SK-N-SH (cell line): ENCODE results near the gene SNX10. TPM values are rescaled to one million over a fixed set of nuclear protein-coding genes. Genes with fewer than 3 reads are reported as not detected.

ENCODE experiments used
- CTCF ChIA-PET: fragments of 300-600, 350-600 bp; formaldehyde crosslinking; extraction: SDS; loops from one replicate; lab custom pipeline; 2021; lab: Yijun Ruan, JAX
- POLR2A ChIA-PET: fragments of 350-600 bp; sonication (Branson Sonifier 250); formaldehyde crosslinking; extraction: SDS; loops from one replicate; lab custom pipeline; 2020; ENCODE audit warnings: antibody characterized with exemption, inconsistent platforms; lab: Yijun Ruan, JAX
- DNase-seq: peaks from one replicate; pipeline ENCODE4 v3.0.0; 2012
- H2AFZ ChIP-seq: fragments of 200-600 bp; sonication (generic); 2 replicates; pipeline ENCODE4 v1.8.1; 2016; ENCODE audit warnings: antibody characterized with exemption, mild to moderate bottlenecking, low read depth
- H3F3A ChIP-seq: fragments of 200-600 bp; sonication (generic); replicated peaks from 2 replicates; pipeline ENCODE3; 2016; ENCODE audit warnings: antibody characterized with exemption, mild to moderate bottlenecking; ENCODE audit not compliant: insufficient read depth
- H3K27ac ChIP-seq, 2 experiments: fragments of 200-500 bp in 1 of 2; fragments of 200-600 bp in 1 of 2; sonication (Bioruptor generic) in 1 of 2; sonication (generic), shearing (Covaris generic) in 1 of 2; 2 replicates each; pipeline versions ENCODE4 v1.5.1 to v1.6.1; 2014 to 2016; ENCODE audit warnings: low read depth in 2 of 2, inconsistent platforms in 1 of 2, low read length in 1 of 2, mild to moderate bottlenecking in 1 of 2, mixed read lengths in 1 of 2
- H3K27me3 ChIP-seq: fragments of 200-600 bp; sonication (generic), shearing (Covaris generic); 2 replicates; pipeline ENCODE4 v1.6.1; 2016; ENCODE audit warnings: mixed run types; ENCODE audit not compliant: insufficient read depth
- H3K36me3 ChIP-seq, 2 experiments: fragments of 200-500 bp in 1 of 2; fragments of 200-600 bp in 1 of 2; sonication (Bioruptor generic) in 1 of 2; sonication (generic) in 1 of 2; replicated peaks in 1 of 2; 2 replicates each; pipeline versions ENCODE3 to v1.5.1; 2014 to 2016; ENCODE audit warnings: low read length in 1 of 2, mild to moderate bottlenecking in 1 of 2; ENCODE audit not compliant: insufficient read depth in 2 of 2, control insufficient read depth in 1 of 2
- H3K4me1 ChIP-seq, 2 experiments: fragments of 200-500 bp in 1 of 2; fragments of 200-600 bp in 1 of 2; sonication (Bioruptor generic) in 1 of 2; sonication (generic), shearing (Covaris generic) in 1 of 2; 2 replicates each; pipeline versions ENCODE4 v1.5.1 to v1.6.1; 2014 to 2016; ENCODE audit warnings: low read depth in 1 of 2, low read length in 1 of 2, mixed run types in 1 of 2; ENCODE audit not compliant: insufficient read depth in 2 of 2, control insufficient read depth in 1 of 2
- H3K4me2 ChIP-seq: fragments of 200-600 bp; sonication (generic), shearing (Covaris generic); 2 replicates; pipeline ENCODE4 v1.6.1; 2017; ENCODE audit warnings: mixed run types
- H3K4me3 ChIP-seq, 2 experiments: fragments of 200-500 bp in 1 of 2; fragments of 200-600 bp in 1 of 2; sonication (Bioruptor generic) in 1 of 2; sonication (generic), shearing (Covaris generic) in 1 of 2; 2 replicates each; pipeline versions ENCODE4 v1.5.1 to v1.8.1; 2014 to 2016; ENCODE audit warnings: low read depth in 2 of 2, inconsistent platforms in 1 of 2, low read length in 1 of 2, mild to moderate bottlenecking in 1 of 2, mixed read lengths in 1 of 2, moderate library complexity in 1 of 2
- H3K79me2 ChIP-seq: fragments of 200-600 bp; sonication (generic); 2 replicates; pipeline ENCODE4 v1.8.1; 2017; ENCODE audit warnings: mild to moderate bottlenecking; ENCODE audit not compliant: insufficient read depth
- H3K9ac ChIP-seq: fragments of 200-600 bp; sonication (generic); 2 replicates; pipeline ENCODE4 v1.6.1; 2017; ENCODE audit warnings: mixed run types
- H3K9me2 ChIP-seq: fragments of 200-600 bp; sonication (generic); 2 replicates; pipeline ENCODE4 v1.6.1; 2017; ENCODE audit warnings: mixed run types
- H3K9me3 ChIP-seq: fragments of 200-600 bp; sonication (generic); 2 replicates; pipeline ENCODE4 v1.6.1; 2017; ENCODE audit warnings: mixed run types, mild to moderate bottlenecking, moderate library complexity
- H4K20me1 ChIP-seq: fragments of 200-600 bp; sonication (generic); 2 replicates; pipeline ENCODE4 v1.6.1; 2017; ENCODE audit warnings: mild to moderate bottlenecking, mixed run types; ENCODE audit not compliant: insufficient read depth
- FOSL2 ChIP-seq: IDR thresholded peaks from 2 replicates; pipeline ENCODE4 v1.4.0; 2012; ENCODE audit warnings: low read depth, mild to moderate bottlenecking, moderate library complexity, borderline replicate concordance
- GATA2 ChIP-seq: sonication (generic); formaldehyde crosslinking; IDR thresholded peaks from 2 replicates; pipeline ENCODE4 v1.5.0; 2020; ENCODE audit warnings: mild to moderate bottlenecking, missing genetic modification reagents
- RAD21 ChIP-seq: IDR thresholded peaks from 2 replicates; pipeline ENCODE4 v1.6.1; 2012; ENCODE audit warnings: mild to moderate bottlenecking, low read length
- RFX5 ChIP-seq: IDR thresholded peaks from 2 replicates; pipeline ENCODE4 v1.6.1; 2012; ENCODE audit warnings: mild to moderate bottlenecking, improper control_type of control experiment, low read length
- SIN3A ChIP-seq: IDR thresholded peaks from 2 replicates; pipeline ENCODE4 v1.6.1; 2012; ENCODE audit warnings: low read depth, mild to moderate bottlenecking, low read length, moderate library complexity, borderline replicate concordance
- TCF12 ChIP-seq: IDR thresholded peaks from 2 replicates; pipeline ENCODE4 v1.4.0; 2012
- TEAD4 ChIP-seq: IDR thresholded peaks from 2 replicates; pipeline ENCODE4 v1.4.0; 2012; ENCODE audit warnings: mild to moderate bottlenecking, borderline replicate concordance; ENCODE audit not compliant: insufficient read depth
- YY1 ChIP-seq: IDR thresholded peaks from 2 replicates; pipeline ENCODE4 v1.4.0; 2012; ENCODE audit warnings: low read depth, mild to moderate bottlenecking
- WGBS: methylation state at CpG from one replicate; pipeline ENCODE4 v1.1.6; 2017; ENCODE audit warnings: low lambda C conversion rate; 5-methylcytosine and 5-hydroxymethylcytosine counted together
- polyA plus RNA-seq, 3 experiments: library from polyadenylated mRNA; depleted of rRNA; stranded (reverse); fragments of >200 nt; gene quantifications; 2 replicates each; pipeline ENCODE4 v1.2.3, GENCODE V29; 2012
- TF ChIP-seq, protein P1 (sequence below): IDR thresholded peaks from 2 replicates; pipeline ENCODE4 v1.4.0; 2012; ENCODE audit warnings: low read depth, borderline replicate concordance
- TF ChIP-seq, protein P2 (sequence below): fragments of 150-350 bp; IDR thresholded peaks from 2 replicates; pipeline ENCODE4 v1.6.1; 2016; ENCODE audit warnings: mild to moderate bottlenecking, low read depth, low read length
- TF ChIP-seq, protein P3 (sequence below): IDR thresholded peaks from 2 replicates; pipeline ENCODE4 v1.4.0; 2012; ENCODE audit warnings: low read depth, borderline replicate concordance
- TF ChIP-seq, protein P4 (sequence below): IDR thresholded peaks from 2 replicates; pipeline ENCODE4 v1.6.1; 2012; ENCODE audit warnings: mild to moderate bottlenecking, low read depth, low read length, moderate library complexity
- TF ChIP-seq, protein P5 (sequence below): IDR thresholded peaks from 2 replicates; pipeline ENCODE4 v1.4.0; 2012; ENCODE audit warnings: low read depth

Gene SNX10
- polyA plus RNA-seq, 1 of the 3 experiments (the other 2 are of a cell fraction) = 0.02 TPM

DNA sequence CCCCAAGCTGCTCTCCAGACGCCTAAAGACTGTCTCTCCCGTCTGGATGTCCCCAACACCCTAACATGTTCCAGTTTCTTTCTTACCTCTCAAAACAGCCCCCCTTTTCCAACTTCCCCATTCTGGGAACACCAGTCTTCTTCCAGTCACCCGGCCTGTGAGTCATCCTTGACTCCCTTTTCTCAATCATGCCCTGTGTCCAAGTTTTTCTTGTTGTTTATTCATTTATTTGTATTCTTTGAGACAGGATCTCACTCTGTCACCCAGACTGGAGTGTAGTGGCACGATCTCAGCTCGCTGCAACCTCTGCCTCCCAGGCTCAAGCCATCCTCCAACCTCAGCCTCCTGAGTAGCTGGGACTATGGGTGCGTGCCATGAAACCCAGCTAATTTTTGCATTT lies 15.6 kb downstream of the SNX10 start:
- DNase-seq = no peak
- H3K9me2 ChIP-seq = no peaks in the 10 kb centered on the region
- H2AFZ ChIP-seq = no peak overlapping the region
- ChIA-PET CTCF (interaction anchor here (1.4 kb wide), 1 partner anchor 216 kb away, joined by 5 read pairs; no protein-coding TSS in a partner anchor), POLR2A (no interaction called here)
- 59% methylated on average over 6 of the region's 6 CpGs for WGBS
- H3K36me3 ChIP-seq = no peaks in the 10 kb centered on the region
- H3K9ac ChIP-seq = no peak overlapping the region
- H4K20me1 ChIP-seq = no peaks in the 10 kb centered on the region
- TF ChIP-seq, protein P1, sequence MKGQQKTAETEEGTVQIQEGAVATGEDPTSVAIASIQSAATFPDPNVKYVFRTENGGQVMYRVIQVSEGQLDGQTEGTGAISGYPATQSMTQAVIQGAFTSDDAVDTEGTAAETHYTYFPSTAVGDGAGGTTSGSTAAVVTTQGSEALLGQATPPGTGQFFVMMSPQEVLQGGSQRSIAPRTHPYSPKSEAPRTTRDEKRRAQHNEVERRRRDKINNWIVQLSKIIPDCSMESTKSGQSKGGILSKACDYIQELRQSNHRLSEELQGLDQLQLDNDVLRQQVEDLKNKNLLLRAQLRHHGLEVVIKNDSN = no peak
- no peak for TF ChIP-seq GATA2
- H3F3A ChIP-seq = no peaks in the 10 kb centered on the region
- H3K4me3 ChIP-seq = no peak overlapping the region
- H3K27ac ChIP-seq = no peak overlapping the region
- H3K9me3 ChIP-seq = no peaks in the 10 kb centered on the region
- H3K4me2 ChIP-seq = no peak overlapping the region
- H3K27me3 ChIP-seq = no peaks in the 10 kb centered on the region
- H3K79me2 ChIP-seq = no peaks in the 10 kb centered on the region
- no peaks in the 10 kb centered on the region; a peak in 1 of 4 replicates for H3K4me1 ChIP-seq

DNA sequence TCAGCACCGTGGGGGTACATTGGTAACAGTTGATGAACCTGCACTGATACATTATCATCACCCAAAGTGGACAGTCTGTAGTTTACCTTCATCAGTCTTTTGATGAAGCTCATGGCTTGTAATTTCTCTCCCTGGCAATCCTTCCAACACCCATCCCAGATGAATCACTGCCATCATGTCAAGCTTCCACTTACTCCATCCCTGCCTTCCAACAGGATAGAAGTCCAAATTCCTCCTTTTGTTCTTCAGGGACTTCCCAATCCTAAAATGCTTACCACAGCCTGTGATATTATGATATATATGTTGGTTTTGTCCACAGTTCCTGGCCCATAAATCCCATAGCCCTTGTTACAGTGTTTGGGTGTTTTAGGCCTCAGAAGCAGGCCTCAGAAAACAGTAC lies 16.1 kb downstream of the SNX10 start:
- Histone ChIP-seq H3K4me3 (no peak overlapping the region), H3K9me3 (no peaks in the 10 kb centered on the region), H3K4me1 (no peaks in the 10 kb centered on the region; a peak in 1 of 4 replicates), H3K4me2 (no peak overlapping the region), H3K9me2 (no peaks in the 10 kb centered on the region), H3F3A (no peaks in the 10 kb centered on the region), H3K9ac (no peak overlapping the region), H2AFZ (no peak overlapping the region), H4K20me1 (no peaks in the 10 kb centered on the region), H3K27me3 (no peaks in the 10 kb centered on the region), H3K27ac (no peak overlapping the region), H3K36me3 (no peaks in the 10 kb centered on the region), H3K79me2 (no peaks in the 10 kb centered on the region)
- ChIA-PET CTCF (interaction anchor here (1.4 kb wide), 1 partner anchor 217 kb away, joined by 5 read pairs; no protein-coding TSS in a partner anchor), POLR2A (no interaction called here)
- TF ChIP-seq YY1 = no peak
- no peak for TF ChIP-seq RAD21
- TF ChIP-seq FOSL2 = no peak
- TF ChIP-seq RFX5 = no peak
- WGBS = 48% methylated on average over 1 of the region's 1 CpG
- no peak for DNase-seq

DNA sequence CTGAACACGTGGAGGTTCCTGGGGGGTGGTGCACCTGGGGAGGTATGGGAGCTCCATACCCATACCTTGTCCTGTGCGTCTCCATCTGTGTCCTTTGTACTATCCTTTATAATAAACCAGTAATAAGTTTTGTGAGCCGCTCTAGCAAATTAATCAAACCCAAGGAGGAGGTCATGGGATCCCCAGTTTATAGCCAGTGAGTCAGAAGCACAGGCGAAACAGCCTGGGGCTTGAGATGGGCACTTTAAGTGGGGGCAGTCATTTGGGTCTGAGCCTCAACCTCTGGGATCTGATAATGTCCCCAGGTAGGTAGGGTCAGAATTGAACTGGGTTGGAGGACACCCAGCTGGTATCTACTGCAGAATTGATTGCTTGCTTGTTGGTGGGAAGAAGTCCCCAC lies 16.9 kb downstream of the SNX10 start:
- ChIA-PET POLR2A (no interaction called here), CTCF (no interaction called here)
- H3K9me2 ChIP-seq = no peaks in the 10 kb centered on the region
- no peak overlapping the region for H3K4me2 ChIP-seq
- H3K4me1 ChIP-seq = no peaks in the 10 kb centered on the region; a peak in 1 of 4 replicates
- no peaks in the 10 kb centered on the region for H3F3A ChIP-seq
- H2AFZ ChIP-seq = no peak overlapping the region
- WGBS = 74% methylated on average over 4 of the region's 4 CpGs
- no peaks in the 10 kb centered on the region for H4K20me1 ChIP-seq
- no peak overlapping the region for H3K27ac ChIP-seq
- H3K36me3 ChIP-seq = no peaks in the 10 kb centered on the region
- H3K4me3 ChIP-seq = no peak overlapping the region
- no peak for DNase-seq
- no peaks in the 10 kb centered on the region for H3K9me3 ChIP-seq
- no peak overlapping the region for H3K9ac ChIP-seq
- H3K79me2 ChIP-seq = no peaks in the 10 kb centered on the region
- H3K27me3 ChIP-seq = no peaks in the 10 kb centered on the region
- TF ChIP-seq TCF12 (no peak), SIN3A (no peak), FOSL2 (no peak), YY1 (no peak), TEAD4 (no peak)
- TF ChIP-seq, protein P2, sequence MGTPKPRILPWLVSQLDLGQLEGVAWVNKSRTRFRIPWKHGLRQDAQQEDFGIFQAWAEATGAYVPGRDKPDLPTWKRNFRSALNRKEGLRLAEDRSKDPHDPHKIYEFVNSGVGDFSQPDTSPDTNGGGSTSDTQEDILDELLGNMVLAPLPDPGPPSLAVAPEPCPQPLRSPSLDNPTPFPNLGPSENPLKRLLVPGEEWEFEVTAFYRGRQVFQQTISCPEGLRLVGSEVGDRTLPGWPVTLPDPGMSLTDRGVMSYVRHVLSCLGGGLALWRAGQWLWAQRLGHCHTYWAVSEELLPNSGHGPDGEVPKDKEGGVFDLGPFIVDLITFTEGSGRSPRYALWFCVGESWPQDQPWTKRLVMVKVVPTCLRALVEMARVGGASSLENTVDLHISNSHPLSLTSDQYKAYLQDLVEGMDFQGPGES = no peak
- TF ChIP-seq, protein P3, sequence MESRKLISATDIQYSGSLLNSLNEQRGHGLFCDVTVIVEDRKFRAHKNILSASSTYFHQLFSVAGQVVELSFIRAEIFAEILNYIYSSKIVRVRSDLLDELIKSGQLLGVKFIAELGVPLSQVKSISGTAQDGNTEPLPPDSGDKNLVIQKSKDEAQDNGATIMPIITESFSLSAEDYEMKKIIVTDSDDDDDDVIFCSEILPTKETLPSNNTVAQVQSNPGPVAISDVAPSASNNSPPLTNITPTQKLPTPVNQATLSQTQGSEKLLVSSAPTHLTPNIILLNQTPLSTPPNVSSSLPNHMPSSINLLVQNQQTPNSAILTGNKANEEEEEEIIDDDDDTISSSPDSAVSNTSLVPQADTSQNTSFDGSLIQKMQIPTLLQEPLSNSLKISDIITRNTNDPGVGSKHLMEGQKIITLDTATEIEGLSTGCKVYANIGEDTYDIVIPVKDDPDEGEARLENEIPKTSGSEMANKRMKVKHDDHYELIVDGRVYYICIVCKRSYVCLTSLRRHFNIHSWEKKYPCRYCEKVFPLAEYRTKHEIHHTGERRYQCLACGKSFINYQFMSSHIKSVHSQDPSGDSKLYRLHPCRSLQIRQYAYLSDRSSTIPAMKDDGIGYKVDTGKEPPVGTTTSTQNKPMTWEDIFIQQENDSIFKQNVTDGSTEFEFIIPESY = no peak
- TF ChIP-seq, protein P4, sequence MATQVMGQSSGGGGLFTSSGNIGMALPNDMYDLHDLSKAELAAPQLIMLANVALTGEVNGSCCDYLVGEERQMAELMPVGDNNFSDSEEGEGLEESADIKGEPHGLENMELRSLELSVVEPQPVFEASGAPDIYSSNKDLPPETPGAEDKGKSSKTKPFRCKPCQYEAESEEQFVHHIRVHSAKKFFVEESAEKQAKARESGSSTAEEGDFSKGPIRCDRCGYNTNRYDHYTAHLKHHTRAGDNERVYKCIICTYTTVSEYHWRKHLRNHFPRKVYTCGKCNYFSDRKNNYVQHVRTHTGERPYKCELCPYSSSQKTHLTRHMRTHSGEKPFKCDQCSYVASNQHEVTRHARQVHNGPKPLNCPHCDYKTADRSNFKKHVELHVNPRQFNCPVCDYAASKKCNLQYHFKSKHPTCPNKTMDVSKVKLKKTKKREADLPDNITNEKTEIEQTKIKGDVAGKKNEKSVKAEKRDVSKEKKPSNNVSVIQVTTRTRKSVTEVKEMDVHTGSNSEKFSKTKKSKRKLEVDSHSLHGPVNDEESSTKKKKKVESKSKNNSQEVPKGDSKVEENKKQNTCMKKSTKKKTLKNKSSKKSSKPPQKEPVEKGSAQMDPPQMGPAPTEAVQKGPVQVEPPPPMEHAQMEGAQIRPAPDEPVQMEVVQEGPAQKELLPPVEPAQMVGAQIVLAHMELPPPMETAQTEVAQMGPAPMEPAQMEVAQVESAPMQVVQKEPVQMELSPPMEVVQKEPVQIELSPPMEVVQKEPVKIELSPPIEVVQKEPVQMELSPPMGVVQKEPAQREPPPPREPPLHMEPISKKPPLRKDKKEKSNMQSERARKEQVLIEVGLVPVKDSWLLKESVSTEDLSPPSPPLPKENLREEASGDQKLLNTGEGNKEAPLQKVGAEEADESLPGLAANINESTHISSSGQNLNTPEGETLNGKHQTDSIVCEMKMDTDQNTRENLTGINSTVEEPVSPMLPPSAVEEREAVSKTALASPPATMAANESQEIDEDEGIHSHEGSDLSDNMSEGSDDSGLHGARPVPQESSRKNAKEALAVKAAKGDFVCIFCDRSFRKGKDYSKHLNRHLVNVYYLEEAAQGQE = no peak
- TF ChIP-seq, protein P5, sequence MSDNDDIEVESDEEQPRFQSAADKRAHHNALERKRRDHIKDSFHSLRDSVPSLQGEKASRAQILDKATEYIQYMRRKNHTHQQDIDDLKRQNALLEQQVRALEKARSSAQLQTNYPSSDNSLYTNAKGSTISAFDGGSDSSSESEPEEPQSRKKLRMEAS = no peak
